Stomach (tissue), 4 donors: ENCODE measurements around the gene TSTD2.

Experiments used
- EP300 ChIP-seq: sonication (generic); formaldehyde crosslinking; IDR thresholded peaks from one replicate; pipeline ENCODE4 v1.6.1; 2017; ENCODE audit warnings: antibody characterized with exemption
- POLR2A ChIP-seq, 4 donors: fragments of 450-650 bp; IDR thresholded peaks; one replicate each; pipeline ENCODE4 v1.6.1; 2016; ENCODE audit warnings: antibody characterized with exemption in 4 of 4, control low read depth in 2 of 4, mild to moderate bottlenecking in 1 of 4, moderate library complexity in 1 of 4
- POLR2AphosphoS5 ChIP-seq, 3 donors: sonication (generic); formaldehyde crosslinking; IDR thresholded peaks; one replicate each; pipeline ENCODE4 v1.6.1; 2016; ENCODE audit warnings: antibody characterized with exemption in 3 of 3
- TF ChIP-seq, protein P1 (sequence below), 7 experiments: fragments of 450-650 bp in 4 of 7; fragments of 200-600 bp in 3 of 7; sonication (generic) in 3 of 7; IDR thresholded peaks; one replicate each; pipeline ENCODE4 v1.5.1; 2016 to 2019; ENCODE audit warnings: antibody characterized with exemption in 7 of 7, control low read depth in 2 of 7, mild to moderate bottlenecking in 1 of 7

DNA sequence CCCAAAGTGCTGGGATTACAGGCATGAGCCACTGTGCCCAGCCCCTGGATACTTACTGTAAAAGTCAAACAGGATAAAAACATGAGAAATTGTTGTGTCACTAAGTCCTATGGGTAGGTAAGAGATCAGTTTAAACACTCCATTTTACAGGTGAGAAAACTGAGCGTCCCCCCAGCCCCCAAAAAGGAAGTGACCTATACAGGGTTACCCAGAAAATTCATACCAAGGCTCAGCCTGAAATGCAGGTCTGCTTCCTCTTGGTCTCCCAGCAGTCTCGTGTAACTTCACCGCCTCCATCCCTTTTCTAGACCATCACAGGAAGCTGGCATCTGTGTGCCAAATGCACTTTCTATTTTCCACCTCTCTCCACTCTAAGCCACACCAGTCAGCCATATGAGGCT is 74.5 kb downstream of the TSTD2 start:
- TF ChIP-seq, protein P1, sequence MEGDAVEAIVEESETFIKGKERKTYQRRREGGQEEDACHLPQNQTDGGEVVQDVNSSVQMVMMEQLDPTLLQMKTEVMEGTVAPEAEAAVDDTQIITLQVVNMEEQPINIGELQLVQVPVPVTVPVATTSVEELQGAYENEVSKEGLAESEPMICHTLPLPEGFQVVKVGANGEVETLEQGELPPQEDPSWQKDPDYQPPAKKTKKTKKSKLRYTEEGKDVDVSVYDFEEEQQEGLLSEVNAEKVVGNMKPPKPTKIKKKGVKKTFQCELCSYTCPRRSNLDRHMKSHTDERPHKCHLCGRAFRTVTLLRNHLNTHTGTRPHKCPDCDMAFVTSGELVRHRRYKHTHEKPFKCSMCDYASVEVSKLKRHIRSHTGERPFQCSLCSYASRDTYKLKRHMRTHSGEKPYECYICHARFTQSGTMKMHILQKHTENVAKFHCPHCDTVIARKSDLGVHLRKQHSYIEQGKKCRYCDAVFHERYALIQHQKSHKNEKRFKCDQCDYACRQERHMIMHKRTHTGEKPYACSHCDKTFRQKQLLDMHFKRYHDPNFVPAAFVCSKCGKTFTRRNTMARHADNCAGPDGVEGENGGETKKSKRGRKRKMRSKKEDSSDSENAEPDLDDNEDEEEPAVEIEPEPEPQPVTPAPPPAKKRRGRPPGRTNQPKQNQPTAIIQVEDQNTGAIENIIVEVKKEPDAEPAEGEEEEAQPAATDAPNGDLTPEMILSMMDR (IDR thresholded peaks at IDR 0.05) = no peak
- TF ChIP-seq EP300 (no peak), POLR2AphosphoS5 (IDR thresholded peaks at IDR 0.05) (no peak), POLR2A (IDR thresholded peaks at IDR 0.05) (no peak)
